IMR-90 (cell line): ENCODE results near the gene NPIPA5. TPM values are rescaled to one million over a fixed set of nuclear protein-coding genes. Genes with fewer than 3 reads are reported as not detected.
"Not testable (repeated sequence)": the region's sequence is repeated elsewhere in the genome, so short reads cannot be mapped to it uniquely, and the experiment has no call there.

Experiments used
- ATAC-seq: fragments of 200-7000 bp; cut with Tn5 transposase; 2 replicates; pipeline ENCODE4 v1.9.1; 2020; ENCODE audit warnings: low read depth, mild to moderate bottlenecking, moderate library complexity
- BruUV-seq: library from RNA; stranded (reverse); fragments of 400-500 nt; replicated peaks from 2 replicates; lab custom pipeline; 2021; lab: Mats Ljungman, UMichigan
- CTCF ChIA-PET: fragments of 300-600 bp; formaldehyde crosslinking; extraction: SDS; loops from one replicate; lab custom pipeline; 2021; ENCODE audit warnings: antibody characterized with exemption; lab: Yijun Ruan, JAX
- POLR2A ChIA-PET: fragments of 300-600 bp; sonication (Branson Sonifier 250); formaldehyde crosslinking; loops from one replicate; lab custom pipeline; 2022; ENCODE audit warnings: antibody characterized with exemption; ENCODE audit not compliant: unreplicated experiment; lab: Charles Lee
- DNase-seq: peaks from one replicate; pipeline ENCODE4 v3.0.0; 2013
- H2AFZ ChIP-seq: replicated peaks from 2 replicates; pipeline ENCODE3; 2013; ENCODE audit warnings: low read length, mild to moderate bottlenecking; ENCODE audit not compliant: poor library complexity
- H2AK5ac ChIP-seq: 2 replicates; pipeline ENCODE4 v1.6.1; 2013; ENCODE audit warnings: low read depth, low read length, inconsistent platforms
- H2AK9ac ChIP-seq: replicated peaks from 2 replicates; pipeline ENCODE3; 2013; ENCODE audit warnings: mild to moderate bottlenecking, low read depth, low read length, moderate library complexity; ENCODE audit not compliant: poor library complexity
- H2BK120ac ChIP-seq: 2 replicates; pipeline ENCODE4 v1.6.1; 2013; ENCODE audit warnings: low read depth, low read length, inconsistent platforms
- H2BK15ac ChIP-seq: 3 replicates; pipeline ENCODE4 v1.6.1; 2013; ENCODE audit warnings: low read depth, low read length, inconsistent platforms
- H2BK20ac ChIP-seq: 2 replicates; pipeline ENCODE4 v1.6.1; 2013; ENCODE audit warnings: low read depth, mild to moderate bottlenecking, inconsistent platforms, low read length, moderate library complexity
- H2BK5ac ChIP-seq: 2 replicates; pipeline ENCODE4 v1.6.1; 2013; ENCODE audit warnings: mild to moderate bottlenecking, low read depth, low read length, inconsistent platforms; ENCODE audit not compliant: poor library complexity, severe bottlenecking
- H3K14ac ChIP-seq: replicated peaks from 2 replicates; pipeline ENCODE4 v1.6.1; 2013; ENCODE audit warnings: low read depth, low read length, inconsistent platforms
- H3K18ac ChIP-seq: 2 replicates; pipeline ENCODE4 v1.6.1; 2013; ENCODE audit warnings: low read depth, low read length, control low read depth
- H3K23ac ChIP-seq: 2 replicates; pipeline ENCODE4 v1.6.1; 2013; ENCODE audit warnings: low read depth, low read length, inconsistent platforms
- H3K27ac ChIP-seq: 2 replicates; pipeline ENCODE4 v1.5.1; 2013; ENCODE audit warnings: mild to moderate bottlenecking, control low read depth, low read length; ENCODE audit not compliant: insufficient read depth
- H3K27me3 ChIP-seq: 2 replicates; pipeline ENCODE4 v1.6.1; 2013; ENCODE audit warnings: low read length; ENCODE audit not compliant: control insufficient read depth, insufficient read depth
- H3K36me3 ChIP-seq: 2 replicates; pipeline ENCODE4 v1.6.1; 2013; ENCODE audit warnings: low read length, mixed read lengths; ENCODE audit not compliant: control insufficient read depth, insufficient read depth
- H3K4ac ChIP-seq: 2 replicates; pipeline ENCODE4 v1.6.1; 2013; ENCODE audit warnings: low read depth, low read length, inconsistent platforms
- H3K4me1 ChIP-seq: 2 replicates; pipeline ENCODE4 v1.6.1; 2013; ENCODE audit warnings: low read length, mixed read lengths; ENCODE audit not compliant: control insufficient read depth, insufficient read depth
- H3K4me2 ChIP-seq: 2 replicates; pipeline ENCODE4 v1.6.1; 2013; ENCODE audit warnings: low read depth, mild to moderate bottlenecking, control low read depth, low read length, moderate library complexity
- H3K4me3 ChIP-seq: 2 replicates; pipeline ENCODE4 v1.5.1; 2013; ENCODE audit warnings: low read depth, mild to moderate bottlenecking, control low read depth, low read length, moderate library complexity; ENCODE audit not compliant: insufficient read depth
- H3K56ac ChIP-seq: 2 replicates; pipeline ENCODE4 v1.6.1; 2013; ENCODE audit warnings: low read length, inconsistent platforms; ENCODE audit not compliant: insufficient read depth; ENCODE audit errors: extremely low read depth
- H3K79me1 ChIP-seq, 2 experiments: 2 replicates each; pipeline ENCODE4 v1.6.1; 2013; ENCODE audit warnings: low read length in 2 of 2, inconsistent platforms in 1 of 2, low read depth in 1 of 2
- H3K9ac ChIP-seq: 2 replicates; pipeline ENCODE4 v1.6.1; 2013; ENCODE audit warnings: low read depth, low read length, control low read depth
- H3K9me1 ChIP-seq: 2 replicates; pipeline ENCODE4 v1.6.1; 2013; ENCODE audit warnings: low read length, inconsistent platforms; ENCODE audit not compliant: insufficient read depth
- H3K9me3 ChIP-seq: 2 replicates; pipeline ENCODE4 v1.6.1; 2013; ENCODE audit warnings: low read length; ENCODE audit not compliant: control insufficient read depth, insufficient read depth
- H4K20me1 ChIP-seq: 2 replicates; pipeline ENCODE4 v1.6.1; 2013; ENCODE audit warnings: low read length, inconsistent platforms; ENCODE audit not compliant: insufficient read depth
- H4K5ac ChIP-seq: 2 replicates; pipeline ENCODE4 v1.6.1; 2013; ENCODE audit warnings: mild to moderate bottlenecking, low read depth, low read length, control low read depth
- H4K8ac ChIP-seq, 2 experiments: 2 replicates each; pipeline ENCODE4 v1.6.1; 2013; ENCODE audit warnings: low read depth in 2 of 2, low read length in 2 of 2, control low read depth in 1 of 2, inconsistent platforms in 1 of 2
- H4K91ac ChIP-seq: 2 replicates; pipeline ENCODE4 v1.6.1; 2013; ENCODE audit warnings: low read depth, low read length, inconsistent platforms; ENCODE audit not compliant: insufficient read depth
- WGBS, 2 experiments: methylation state at CpG; one replicate each; pipeline versions ENCODE4 v1.1.5 to v1.1.7; 2013; ENCODE audit warnings: missing lambda C conversion rate in 2 of 2; ENCODE audit not compliant: insufficient read length in 1 of 2; ENCODE audit errors: extremely low coverage in 2 of 2; 5-methylcytosine and 5-hydroxymethylcytosine counted together
- dilution Hi-C: fragments of 300-500 bp; cut with HindIII; formaldehyde crosslinking; loops from one replicate; pipeline ENCODE4 v1.14.3; 2018; ENCODE audit warnings: low sequenced_read_pairs; ENCODE audit not compliant: unreplicated experiment
- in situ Hi-C: fragments of 300-500 bp; cut with MboI; formaldehyde crosslinking; loops from 3 replicates; pipeline ENCODE4 v1.14.3; 2019; ENCODE audit warnings: low sequenced_read_pairs, inconsistent platforms, mixed read lengths
- intact Hi-C: fragments of 100-400 bp; cut with micrococcal nuclease; formaldehyde crosslinking; loops from 2 replicates; pipeline ENCODE4 v1.10.0; 2022
- polyA plus RNA-seq, 3 experiments: library from polyadenylated mRNA; depleted of rRNA; stranded (reverse); fragments of >200 nt; gene quantifications; 2 replicates each; pipeline ENCODE4 v1.2.3, GENCODE V29; 2012; ENCODE audit warnings: low replicate concordance in 1 of 3
- total RNA-seq: library from RNA; depleted of rRNA; stranded (reverse); fragments of >200 nt; gene quantifications from 2 replicates; pipeline ENCODE4 v1.2.3, GENCODE V29; 2012

Gene NPIPA5
- total and polyA plus RNA-seq, 2 of the 4 experiments (the other 2 are of a cell fraction), result 1.3 TPM; not detected in 1

DNA sequence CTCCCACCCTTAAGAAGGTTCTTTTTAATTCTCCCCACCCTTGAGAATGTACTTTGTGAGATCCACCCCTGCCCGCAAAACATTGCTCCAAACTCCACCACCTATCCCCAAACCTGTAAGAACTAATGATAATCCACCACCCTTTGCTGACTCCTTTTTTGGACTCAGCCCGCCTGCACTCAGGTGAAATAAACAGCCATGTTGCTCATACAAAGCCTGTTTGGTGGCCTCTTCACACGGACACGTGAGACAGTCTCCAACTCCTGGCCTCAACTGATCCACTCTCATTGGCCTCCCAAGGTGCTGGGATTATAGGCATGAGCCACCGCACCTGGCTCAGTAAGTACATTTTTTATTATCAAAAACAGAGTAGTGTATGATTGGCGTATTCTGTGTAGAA lies 31.4 kb upstream of the NPIPA5 start:
- H2AFZ ChIP-seq, H3K9ac ChIP-seq, H3K36me3 ChIP-seq, H4K20me1 ChIP-seq, POLR2A ChIA-PET, H3K4ac ChIP-seq, H2BK20ac ChIP-seq, H3K27ac ChIP-seq, BruUV-seq, H3K79me1 ChIP-seq, H3K4me3 ChIP-seq, H2AK9ac ChIP-seq, H2BK120ac ChIP-seq, H4K91ac ChIP-seq, H3K14ac ChIP-seq, ATAC-seq, dilution Hi-C loops, DNase-seq, H4K5ac ChIP-seq, CTCF ChIA-PET, H2BK15ac ChIP-seq, H2BK5ac ChIP-seq, H4K8ac ChIP-seq, H3K9me1 ChIP-seq, intact Hi-C loops, in situ Hi-C loops, H3K9me3 ChIP-seq, H3K4me2 ChIP-seq, H3K18ac ChIP-seq, H2AK5ac ChIP-seq, H3K27me3 ChIP-seq, H3K23ac ChIP-seq, H3K4me1 ChIP-seq, H3K56ac ChIP-seq: not testable (repeated sequence)
- 78% methylated on average over 2 of the region's 6 CpGs; no CpG with 5 or more reads in 1 of the 2 experiments for WGBS, 2 experiments

DNA sequence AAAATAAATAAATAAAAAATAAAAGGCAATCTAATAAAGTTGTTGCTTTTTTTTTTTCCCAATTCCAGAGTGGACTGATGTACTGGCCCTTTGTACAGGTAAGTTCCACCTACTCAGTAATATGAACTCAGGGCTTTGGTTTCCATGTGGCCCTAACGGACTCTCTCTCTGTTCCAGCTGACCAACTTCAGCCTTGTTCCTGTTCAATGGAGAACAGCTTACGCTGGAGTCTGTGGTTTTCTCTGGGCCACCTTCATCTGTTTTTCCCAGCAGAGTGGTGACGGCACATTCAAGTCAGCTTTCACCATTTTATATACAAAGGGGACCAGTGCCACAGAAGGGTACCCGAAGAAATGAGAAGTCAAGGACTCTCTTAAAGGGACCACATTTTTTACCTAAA lies 29.7 kb upstream of the NPIPA5 start:
- H2BK5ac ChIP-seq, H3K4me2 ChIP-seq, H4K91ac ChIP-seq, H3K36me3 ChIP-seq, H3K18ac ChIP-seq, H3K56ac ChIP-seq, H3K9me1 ChIP-seq, BruUV-seq, H3K14ac ChIP-seq, H3K4me3 ChIP-seq, H4K20me1 ChIP-seq, H2AK5ac ChIP-seq, ATAC-seq, H4K5ac ChIP-seq, H2BK20ac ChIP-seq, H2BK120ac ChIP-seq, H3K9ac ChIP-seq, dilution Hi-C loops, H3K27ac ChIP-seq, H3K79me1 ChIP-seq, H2BK15ac ChIP-seq, H3K4me1 ChIP-seq, intact Hi-C loops, H2AK9ac ChIP-seq, CTCF ChIA-PET, POLR2A ChIA-PET, H4K8ac ChIP-seq, DNase-seq, H3K4ac ChIP-seq, H3K9me3 ChIP-seq, H3K23ac ChIP-seq, in situ Hi-C loops, H2AFZ ChIP-seq, H3K27me3 ChIP-seq: not testable (repeated sequence)
- WGBS, 2 experiments, result 88% methylated on average over 1 of the region's 4 CpGs; no CpG with 5 or more reads in 1 of the 2 experiments
